ENCODE data around the gene HYOU1.
"Not testable (repeated sequence)": the region's sequence is repeated elsewhere in the genome, so short reads cannot be mapped to it uniquely, and the experiment has no call there.

The HYOU1 gene
- total RNA-seq: 113 reads per million, percentile 85 among the genes with 10 or more reads in this experiment

- DNase-seq: peak; percentile 99
Observed at GRCh38 chr11:119057000-119057769, at the start of gene HYOU1. HYOU1 (minus strand) TSS chr11:119057205; CDS start chr11:119056160, 1,045 bp downstream.

GRCh38 chr11:119103793-119104192 lies 46.8 kb upstream of the HYOU1 start:
- DNase-seq: no peak

GRCh38 chr11:119103161-119103664 lies 46.2 kb upstream of the HYOU1 start:
- DNase-seq: not testable (repeated sequence)

- DNase-seq: peak; percentile 82
Observed at GRCh38 chr11:119101759-119102423, 44.9 kb upstream of the HYOU1 start, which contains the start of gene DPAGT1. DPAGT1 (minus strand) TSS chr11:119101853; CDS start chr11:119101655, 198 bp downstream.

- no peak for DNase-seq
Observed at GRCh38 chr11:119100994-119101758, 44.2 kb upstream of the HYOU1 start.

- no peak for DNase-seq
Observed at GRCh38 chr11:119100246-119100970, 43.4 kb upstream of the HYOU1 start.

GRCh38 chr11:119099711-119100110 lies 42.7 kb upstream of the HYOU1 start:
- no peak for DNase-seq

- peak; percentile 100 for DNase-seq
Observed at GRCh38 chr11:119095066-119095880, 38.3 kb upstream of the HYOU1 start.

GRCh38 chr11:119094816-119095065 lies 37.7 kb upstream of the HYOU1 start:
- DNase-seq: no peak

- peak; percentile 29 for DNase-seq
Observed at GRCh38 chr11:119093942-119094815, 37.2 kb upstream of the HYOU1 start.

- DNase-seq: no peak
Observed at GRCh38 chr11:119092880-119093842, 36.2 kb upstream of the HYOU1 start.

GRCh38 chr11:119091966-119092879 lies 35.2 kb upstream of the HYOU1 start:
- DNase-seq: no peak

GRCh38 chr11:119091178-119091577 lies 34.2 kb upstream of the HYOU1 start:
- no peak for DNase-seq

- DNase-seq: no peak
Observed at GRCh38 chr11:119089319-119089718, 32.3 kb upstream of the HYOU1 start.

- no peak for DNase-seq
Observed at GRCh38 chr11:119088406-119088805, 31.4 kb upstream of the HYOU1 start.

- DNase-seq: no peak
Observed at GRCh38 chr11:119087747-119088241, 30.8 kb upstream of the HYOU1 start.

- DNase-seq: no peak
Observed at GRCh38 chr11:119087123-119087522, 30.1 kb upstream of the HYOU1 start.

GRCh38 chr11:119085437-119085847 lies 28.4 kb upstream of the HYOU1 start:
- DNase-seq: peak; percentile 11
